Measurements from ENCODE around the gene GRM5.

The GRM5 gene

GRCh38 chr11:88620568-88621130, 445.1 kb downstream of the GRM5 start:
- no peak for TF ChIP-seq CTCF (IDR thresholded peaks at IDR 0.05; ENCODE audit: low read depth, low read length, missing control alignments)
- no peak overlapping the region for H3K4me3 ChIP-seq (ENCODE audit: low read depth, low read length)
- DNase-seq (ENCODE audit: low read depth), result no peak

GRCh38 chr11:88619656-88620385, 446.0 kb downstream of the GRM5 start:
- H3K4me3 ChIP-seq (ENCODE audit: low read depth, low read length), result no peak overlapping the region
- TF ChIP-seq CTCF (IDR thresholded peaks at IDR 0.05; ENCODE audit: low read depth, low read length, missing control alignments), result no peak
- no peak for DNase-seq (ENCODE audit: low read depth)

- TF ChIP-seq CTCF (IDR thresholded peaks at IDR 0.05; ENCODE audit: low read depth, low read length, missing control alignments), result no peak
- no peak for DNase-seq (ENCODE audit: low read depth)
Measured at GRCh38 chr11:88619071-88619425, 446.7 kb downstream of the GRM5 start.

GRCh38 chr11:88618327-88619070, 447.3 kb downstream of the GRM5 start:
- DNase-seq (ENCODE audit: low read depth), result no peak
- TF ChIP-seq CTCF (IDR thresholded peaks at IDR 0.05; ENCODE audit: low read depth, low read length, missing control alignments), result no peak
- no peak overlapping the region for H3K4me3 ChIP-seq (ENCODE audit: low read depth, low read length)

More at GRCh38 chr11:88619071-88619425, 446.7 kb downstream of the GRM5 start:
- no peak overlapping the region for H3K4me3 ChIP-seq (ENCODE audit: low read depth, low read length)

GRCh38 chr11:88617226-88617625, 448.6 kb downstream of the GRM5 start:
- no peak for TF ChIP-seq CTCF (IDR thresholded peaks at IDR 0.05; ENCODE audit: low read depth, low read length, missing control alignments)
- DNase-seq (ENCODE audit: low read depth), result no peak

GRCh38 chr11:88604260-88604659, 461.5 kb downstream of the GRM5 start:
- DNase-seq (ENCODE audit: low read depth), result no peak
- H3K4me3 ChIP-seq (ENCODE audit: low read depth, low read length), result no peak overlapping the region
- no peak for TF ChIP-seq CTCF (IDR thresholded peaks at IDR 0.05; ENCODE audit: low read depth, low read length, missing control alignments)

More at GRCh38 chr11:88617226-88617625, 448.6 kb downstream of the GRM5 start:
- H3K4me3 ChIP-seq (ENCODE audit: low read depth, low read length), result no peak overlapping the region

All from GM12864 (cell line).